ENCODE measurements around the gene CUL3. TPM values are rescaled to one million over a fixed set of nuclear protein-coding genes. Genes with fewer than 3 reads are reported as not detected.

CUL3 gene
- total and polyA plus RNA-seq, 2 of the 13 experiments (the other 11 are each of a cell fraction or from before 2014, with no cell fraction given) = 33.2 to 62.3 TPM

- H3K79me2 ChIP-seq (ENCODE audit: insufficient read depth, low read length) = no peaks in the 10 kb centered on the region
- WGBS (ENCODE audit: low lambda C conversion rate) = 49% methylated on average over 4 of the region's 4 CpGs
- ATAC-seq (no peak), DNase-seq (ENCODE audit: low spot score) (no peak), FAIRE-seq (no peak)
- no peak for TF ChIP-seq ONECUT2 (CRISPR knock-in tag; IDR thresholded peaks at IDR 0.05)
- no peak for TF ChIP-seq ZBTB7A (CRISPR knock-in tag; IDR thresholded peaks at IDR 0.05)
- no peak for TF ChIP-seq SRY (CRISPR knock-in tag; IDR thresholded peaks at IDR 0.05)
- peak; percentile 35 to 47 for TF ChIP-seq MAFK (conservative IDR thresholded peaks at IDR 0.05 in 1 of 2, IDR thresholded peaks at IDR 0.05 in 1 of 2; ENCODE audit: low read length in 2 of 2)
- TF ChIP-seq IRX3 (CRISPR knock-in tag; IDR thresholded peaks at IDR 0.05; ENCODE audit: borderline replicate concordance, low read depth) = no peak
- TF ChIP-seq FOXJ3 (CRISPR knock-in tag; IDR thresholded peaks at IDR 0.05; ENCODE audit: borderline replicate concordance) = no peak
- TF ChIP-seq DMTF1 (CRISPR knock-in tag; IDR thresholded peaks at IDR 0.05) = no peak
- no peak overlapping the region for H3K4me3 ChIP-seq (replicated peaks in 1 of 3; ENCODE audit: insufficient read depth in 1 of 3, low read depth in 2 of 3, low read length in 3 of 3)
- H3K9me3 ChIP-seq (ENCODE audit: low read length) = no peaks in the 10 kb centered on the region
- no peak overlapping the region for H3K4me2 ChIP-seq (ENCODE audit: low read depth, low read length)
- ChIA-PET POLR2A (no interaction called here), CTCF (ENCODE audit: low intra/inter-chr PET ratio, low total read pairs) (no interaction called here)
- intact Hi-C loops (cut with micrococcal nuclease; ENCODE audit: unreplicated experiment) = no loop called here
- H3K9ac ChIP-seq (ENCODE audit: insufficient read depth, low read depth, low read length) = no peak overlapping the region
- H3K4me1 ChIP-seq (ENCODE audit: insufficient read depth, low read length) = no peaks in the 10 kb centered on the region
- no peak overlapping the region for H3K27ac ChIP-seq (ENCODE audit: extremely low read length, insufficient read depth, low read length)
- H4K20me1 ChIP-seq (ENCODE audit: insufficient read depth, low read length) = no peaks in the 10 kb centered on the region
- no TSS peak for BruUV-seq (replicated peaks)
- no peaks in the 10 kb centered on the region; a peak in 1 of 5 replicates for H3K27me3 ChIP-seq (ENCODE audit: control insufficient read depth in 1 of 2, insufficient read depth in 2 of 2, low read length in 2 of 2)
- H2AFZ ChIP-seq (ENCODE audit: low read length) = no peak overlapping the region
- in situ Hi-C loops (cut with HindIII; ENCODE audit: extremely low pct_ligation_motif_present, low pct_unique_long_range_greater_than_20kb) = no loop called here
- H3K36me3 ChIP-seq (replicated peaks in 1 of 2; ENCODE audit: control insufficient read depth in 1 of 2, insufficient read depth in 2 of 2, low read length in 2 of 2) = no peaks in the 10 kb centered on the region
Measured at GRCh38 chr2:224427471-224427870, 157.7 kb downstream of the CUL3 start.

DNA sequence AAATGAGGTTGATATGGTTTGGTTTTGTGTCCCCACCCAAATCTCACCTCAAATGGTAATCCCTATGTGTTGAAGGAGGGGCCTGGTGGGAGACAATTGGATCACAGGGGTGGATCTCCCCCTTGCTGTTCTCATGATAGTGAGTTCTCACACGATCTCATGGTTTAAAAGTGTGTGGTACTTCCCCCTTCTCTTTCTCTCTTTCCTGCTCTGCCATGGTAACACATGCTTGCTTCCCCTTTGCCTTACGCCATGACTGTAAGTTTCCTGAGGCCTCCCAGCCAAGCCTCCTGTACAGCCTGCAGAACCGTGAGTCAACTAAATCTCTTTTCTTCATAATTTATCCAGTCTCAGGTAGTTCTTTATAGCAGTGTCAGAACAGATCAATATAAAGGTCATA is 158.5 kb downstream of the CUL3 start:
- in situ Hi-C loops (cut with HindIII; ENCODE audit: extremely low pct_ligation_motif_present, low pct_unique_long_range_greater_than_20kb) (no loop called here), intact Hi-C loops (cut with micrococcal nuclease; ENCODE audit: unreplicated experiment) (no loop called here)
- DNase-seq (ENCODE audit: low spot score) (no peak), FAIRE-seq (no peak), ATAC-seq (no peak)
- Histone ChIP-seq H3K4me3 (replicated peaks in 1 of 3; ENCODE audit: insufficient read depth in 1 of 3, low read depth in 2 of 3, low read length in 3 of 3) (no peak overlapping the region), H3K9me3 (ENCODE audit: low read length) (no peaks in the 10 kb centered on the region), H3K4me2 (ENCODE audit: low read depth, low read length) (no peak overlapping the region), H4K20me1 (ENCODE audit: insufficient read depth, low read length) (no peaks in the 10 kb centered on the region), H3K27ac (ENCODE audit: extremely low read length, insufficient read depth, low read length) (no peak overlapping the region), H3K36me3 (replicated peaks in 1 of 2; ENCODE audit: control insufficient read depth in 1 of 2, insufficient read depth in 2 of 2, low read length in 2 of 2) (no peaks in the 10 kb centered on the region), H2AFZ (ENCODE audit: low read length) (no peak overlapping the region), H3K27me3 (ENCODE audit: control insufficient read depth in 1 of 2, insufficient read depth in 2 of 2, low read length in 2 of 2) (no peaks in the 10 kb centered on the region), H3K79me2 (ENCODE audit: insufficient read depth, low read length) (no peaks in the 10 kb centered on the region), H3K4me1 (ENCODE audit: insufficient read depth, low read length) (no peaks in the 10 kb centered on the region), H3K9ac (ENCODE audit: insufficient read depth, low read depth, low read length) (no peak overlapping the region)
- BruUV-seq (replicated peaks) = no TSS peak
- WGBS (ENCODE audit: low lambda C conversion rate) = 24% methylated on average over 3 of the region's 3 CpGs
- ChIA-PET CTCF (ENCODE audit: low intra/inter-chr PET ratio, low total read pairs) (no interaction called here), POLR2A (no interaction called here)
- TF ChIP-seq DNMT3B (CRISPR knock-in tag; conservative IDR thresholded peaks at IDR 0.05) (no peak), JUNB (CRISPR knock-in tag; IDR thresholded peaks at IDR 0.05; ENCODE audit: borderline replicate concordance) (no peak), ZNF576 (CRISPR knock-in tag; IDR thresholded peaks at IDR 0.05) (no peak), ZNF235 (CRISPR knock-in tag; IDR thresholded peaks at IDR 0.05; ENCODE audit: borderline replicate concordance) (no peak), PITX1 (CRISPR knock-in tag; IDR thresholded peaks at IDR 0.05) (no peak), SP4 (CRISPR knock-in tag; IDR thresholded peaks at IDR 0.05) (no peak), RBAK (CRISPR knock-in tag; IDR thresholded peaks at IDR 0.05) (no peak)
- TF ChIP-seq, protein P1, sequence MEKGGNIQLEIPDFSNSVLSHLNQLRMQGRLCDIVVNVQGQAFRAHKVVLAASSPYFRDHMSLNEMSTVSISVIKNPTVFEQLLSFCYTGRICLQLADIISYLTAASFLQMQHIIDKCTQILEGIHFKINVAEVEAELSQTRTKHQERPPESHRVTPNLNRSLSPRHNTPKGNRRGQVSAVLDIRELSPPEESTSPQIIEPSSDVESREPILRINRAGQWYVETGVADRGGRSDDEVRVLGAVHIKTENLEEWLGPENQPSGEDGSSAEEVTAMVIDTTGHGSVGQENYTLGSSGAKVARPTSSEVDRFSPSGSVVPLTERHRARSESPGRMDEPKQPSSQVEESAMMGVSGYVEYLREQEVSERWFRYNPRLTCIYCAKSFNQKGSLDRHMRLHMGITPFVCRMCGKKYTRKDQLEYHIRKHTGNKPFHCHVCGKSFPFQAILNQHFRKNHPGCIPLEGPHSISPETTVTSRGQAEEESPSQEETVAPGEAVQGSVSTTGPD (CRISPR knock-in tag; IDR thresholded peaks at IDR 0.05) = no peak
